HEK293T (cell line): ENCODE data around the gene LEFTY1.

Source experiments
- CTCF ChIA-PET: fragments of 350-600 bp; formaldehyde crosslinking; extraction: SDS; loops from one replicate; lab custom pipeline; 2021; ENCODE audit warnings: antibody characterized with exemption, inconsistent platforms; lab: Yijun Ruan, JAX
- POLR2A ChIA-PET: fragments of 350-600 bp; formaldehyde crosslinking; extraction: SDS; loops from one replicate; lab custom pipeline; 2020; ENCODE audit warnings: antibody characterized with exemption, inconsistent platforms; lab: Yijun Ruan, JAX
- DNase-seq: peaks from one replicate; pipeline ENCODE4 v3.0.0; 2012; ENCODE audit warnings: mixed read lengths; ENCODE audit errors: extremely low spot score
- ARNT ChIP-seq: fragments of 450-650 bp; IDR thresholded peaks from 2 replicates; pipeline ENCODE4 v1.6.1; 2017; ENCODE audit warnings: mild to moderate bottlenecking
- BHLHE40 ChIP-seq: fragments of 450-650 bp; IDR thresholded peaks from 2 replicates; pipeline ENCODE4 v1.6.1; 2016; ENCODE audit warnings: mild to moderate bottlenecking, moderate library complexity, borderline replicate concordance
- CTBP1 ChIP-seq: fragments of 450-650 bp; IDR thresholded peaks from 2 replicates; pipeline ENCODE4 v1.6.1; 2016; ENCODE audit warnings: borderline replicate concordance
- ELF4 ChIP-seq: fragments of 450-650 bp; IDR thresholded peaks from 2 replicates; pipeline ENCODE4 v1.6.1; 2017; ENCODE audit warnings: antibody characterized with exemption
- FOXA1 ChIP-seq: fragments of 450-650 bp; IDR thresholded peaks from 2 replicates; pipeline ENCODE4 v1.6.1; 2016; ENCODE audit warnings: mild to moderate bottlenecking
- FOXK2 ChIP-seq: fragments of 450-650 bp; IDR thresholded peaks from 2 replicates; pipeline ENCODE4 v1.6.1; 2016; ENCODE audit warnings: mild to moderate bottlenecking
- FOXM1 ChIP-seq: fragments of 450-650 bp; IDR thresholded peaks from 2 replicates; pipeline ENCODE4 v1.6.1; 2017; ENCODE audit warnings: mild to moderate bottlenecking, borderline replicate concordance
- HDGF ChIP-seq: fragments of 450-650 bp; IDR thresholded peaks from 2 replicates; pipeline ENCODE4 v1.6.1; 2017; ENCODE audit warnings: antibody characterized with exemption, borderline replicate concordance
- L3MBTL2 ChIP-seq: fragments of 450-650 bp; conservative IDR thresholded peaks from 2 replicates; pipeline ENCODE4 v1.6.1; 2016; ENCODE audit warnings: mild to moderate bottlenecking
- LEF1 ChIP-seq: fragments of 450-650 bp; IDR thresholded peaks from 2 replicates; pipeline ENCODE4 v1.6.1; 2017; ENCODE audit warnings: mild to moderate bottlenecking, borderline replicate concordance
- NFRKB ChIP-seq: fragments of 450-650 bp; IDR thresholded peaks from 2 replicates; pipeline ENCODE4 v1.6.1; 2016; ENCODE audit warnings: mild to moderate bottlenecking, moderate library complexity
- PKNOX1 ChIP-seq: fragments of 450-650 bp; IDR thresholded peaks from 2 replicates; pipeline ENCODE4 v1.6.1; 2016
- SP1 ChIP-seq: fragments of 450-650 bp; IDR thresholded peaks from 2 replicates; pipeline ENCODE4 v1.6.1; 2017
- SUZ12 ChIP-seq: fragments of 450-650 bp; IDR thresholded peaks from 2 replicates; pipeline ENCODE4 v1.6.1; 2016; ENCODE audit warnings: mild to moderate bottlenecking
- TARDBP ChIP-seq: fragments of 450-650 bp; IDR thresholded peaks from 2 replicates; pipeline ENCODE4 v1.6.1; 2016
- ZNF384 ChIP-seq: fragments of 450-650 bp; IDR thresholded peaks from 2 replicates; pipeline ENCODE4 v1.6.1; 2016

The LEFTY1 gene

GRCh38 chr1:225863167-225863566, 25.8 kb downstream of the LEFTY1 start:
- TF ChIP-seq HDGF (no peak), PKNOX1 (no peak), CTBP1 (no peak), FOXK2 (no peak), ELF4 (no peak), LEF1 (no peak), TARDBP (no peak), FOXA1 (no peak), NFRKB (no peak), SUZ12 (no peak), ARNT (no peak), SP1 (no peak), BHLHE40 (no peak), ZNF384 (no peak), L3MBTL2 (no peak), FOXM1 (no peak)
- no peak for DNase-seq
- CTCF ChIA-PET = no interaction called here
- POLR2A ChIA-PET = no interaction called here

DNA sequence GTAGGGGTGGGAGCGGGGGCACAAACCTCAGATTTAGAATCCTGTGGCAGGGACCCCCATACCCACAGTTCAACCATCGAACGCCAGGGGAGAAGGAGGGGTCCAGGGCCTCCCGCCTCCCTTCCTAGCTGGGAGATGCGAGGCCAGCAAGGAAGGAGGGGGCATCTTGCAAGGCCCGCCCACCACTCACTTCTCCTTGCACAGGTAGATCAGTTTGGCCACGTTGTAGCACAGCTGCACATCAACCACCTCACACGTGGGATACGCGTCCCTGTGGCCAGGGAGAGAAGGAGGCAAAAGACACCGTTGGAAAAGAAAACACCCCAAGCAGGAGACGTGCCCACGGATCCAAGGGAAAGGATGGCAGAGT, 26.4 kb downstream of the LEFTY1 start:
- CTCF ChIA-PET = no interaction called here
- POLR2A ChIA-PET = no interaction called here
- DNase-seq = no peak
- TF ChIP-seq HDGF = no peak
- TF ChIP-seq SUZ12 = no peak
- no peak for TF ChIP-seq FOXA1
- TF ChIP-seq ARNT = no peak
- TF ChIP-seq LEF1 = no peak
- TF ChIP-seq ELF4 = no peak
- TF ChIP-seq L3MBTL2 = no peak

DNA sequence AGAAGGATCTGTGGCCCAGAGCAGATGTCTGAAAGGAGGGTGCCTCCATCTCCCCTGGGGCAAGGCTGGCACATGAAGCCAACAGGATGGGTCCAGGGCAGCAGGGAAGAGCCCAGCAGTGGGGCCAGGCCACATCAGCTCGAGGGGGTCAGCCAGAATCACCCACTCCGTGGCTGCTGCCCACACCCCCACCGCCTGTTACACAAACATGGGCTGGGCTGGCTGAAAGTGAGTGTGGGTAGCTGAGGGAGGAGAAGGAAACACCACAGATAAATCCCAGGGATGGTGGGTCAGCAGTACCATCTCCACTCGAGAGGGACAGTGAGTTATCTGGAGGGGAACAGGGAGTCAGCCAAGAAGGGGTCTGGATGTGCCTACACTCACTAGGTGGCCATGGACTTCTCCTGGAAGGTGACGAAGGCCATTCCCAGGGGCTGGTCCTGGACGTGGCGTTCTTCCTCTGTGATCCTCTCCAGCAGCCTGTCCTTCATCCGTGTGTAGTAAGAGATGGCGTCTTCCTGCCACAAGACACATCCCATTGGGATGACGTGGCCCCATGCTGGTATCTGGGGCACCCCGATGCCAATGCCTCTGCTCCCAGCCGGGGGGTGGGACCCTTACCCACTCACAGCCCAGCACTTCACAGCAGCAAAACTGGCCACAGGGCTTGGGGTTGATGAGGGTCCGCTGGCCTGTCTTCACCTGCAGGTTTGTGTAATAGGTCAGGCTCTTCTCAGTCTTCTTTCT, 26.9 kb downstream of the LEFTY1 start:
- DNase-seq = no peak
- TF ChIP-seq NFRKB (no peak), CTBP1 (no peak)
- ChIA-PET POLR2A (interaction anchor here (1.2 to 1.3 kb wide), 2 partner anchors 8 to 20 kb away, joined by 3 read pairs; partner anchors contain the start of gene TMEM63A), CTCF (interaction anchor here (0.5 to 1.1 kb wide), 2 partner anchors 33 to 57 kb away, joined by 4 read pairs; no protein-coding TSS in a partner anchor)

DNA sequence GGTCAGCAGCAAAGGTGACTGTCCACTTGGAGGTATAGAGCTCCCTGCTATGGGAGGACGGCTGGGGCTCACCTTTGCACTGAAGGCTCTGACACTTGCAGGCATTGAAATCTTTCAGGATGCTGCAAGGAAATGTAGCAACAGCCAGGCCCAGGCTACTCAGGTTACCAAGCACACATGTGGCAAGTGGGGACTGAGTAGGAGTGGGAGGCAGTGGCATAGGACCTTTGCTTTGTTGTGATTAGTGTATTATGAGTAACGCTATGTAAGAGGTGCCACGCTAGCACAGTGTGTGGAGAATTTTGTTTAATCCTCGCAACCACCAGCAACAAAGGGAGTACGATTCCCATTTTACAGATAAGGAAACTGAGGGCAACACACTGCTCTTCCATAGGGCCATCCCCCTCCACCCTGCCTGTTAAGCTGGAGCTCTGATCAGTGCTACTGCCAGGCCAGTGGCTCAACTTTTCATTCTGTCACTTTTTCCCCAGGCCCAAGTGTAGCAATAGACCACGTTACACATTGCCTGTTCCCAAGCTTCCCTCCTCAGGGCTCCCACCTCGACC, 28.0 kb downstream of the LEFTY1 start:
- CTCF ChIA-PET = interaction anchor here (0.5 to 1.1 kb wide), 2 partner anchors 34 to 58 kb away, joined by 4 read pairs; no protein-coding TSS in a partner anchor
- TF ChIP-seq LEF1 = no peak
- no peak for TF ChIP-seq ELF4
- no peak for TF ChIP-seq FOXM1
- TF ChIP-seq SP1 = no peak
- no peak for TF ChIP-seq BHLHE40
- TF ChIP-seq L3MBTL2 = no peak
- TF ChIP-seq FOXA1 = no peak
- no peak for TF ChIP-seq ZNF384
- TF ChIP-seq ARNT = no peak
- TF ChIP-seq SUZ12 = no peak
- no peak for TF ChIP-seq HDGF
- no peak for TF ChIP-seq NFRKB
- TF ChIP-seq TARDBP = no peak
- TF ChIP-seq PKNOX1 = no peak
- no peak for TF ChIP-seq FOXK2
- no peak for TF ChIP-seq CTBP1
- no peak for DNase-seq
- POLR2A ChIA-PET = interaction anchor here (1.0 to 1.3 kb wide), 3 partner anchors 9 to 84 kb away, joined by 3 read pairs; partner anchors contain the start of genes SRP9 and TMEM63A

- ChIA-PET CTCF (no interaction called here), POLR2A (interaction anchor here (1.0 to 3.1 kb wide), 2 partner anchors 21 to 83 kb away, joined by 3 to 12 read pairs; partner anchors contain the start of genes SRP9 and TMEM63A)
- DNase-seq = no peak
- TF ChIP-seq LEF1 (no peak), FOXK2 (no peak), BHLHE40 (no peak), FOXA1 (no peak)
These were observed 28.8 kb downstream of the LEFTY1 start for GRCh38 chr1:225860107-225860506.

DNA sequence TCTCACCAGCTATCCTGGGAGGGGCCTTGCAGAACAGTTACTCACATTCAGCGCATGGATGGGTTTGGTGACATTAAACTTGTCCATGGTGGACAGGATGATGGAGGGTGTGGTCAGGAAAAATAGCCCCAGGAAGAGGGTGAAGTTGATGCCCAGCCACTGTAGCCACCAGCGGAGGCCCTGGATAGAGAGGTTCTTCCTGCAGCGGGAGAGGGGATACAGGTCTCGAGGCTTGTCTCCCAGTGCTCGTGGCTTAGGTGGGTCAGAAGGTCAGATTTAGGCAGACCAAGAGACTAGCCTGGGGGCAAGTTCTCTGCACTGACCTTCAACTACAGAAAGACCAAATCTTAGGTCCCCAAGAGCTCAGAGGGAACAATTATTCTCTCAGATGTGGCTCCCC, 29.8 kb downstream of the LEFTY1 start:
- TF ChIP-seq LEF1 = no peak
- TF ChIP-seq SUZ12 = no peak
- TF ChIP-seq FOXK2 = no peak
- no peak for TF ChIP-seq FOXA1
- TF ChIP-seq HDGF = no peak
- no peak for TF ChIP-seq ARNT
- no peak for TF ChIP-seq FOXM1
- no peak for TF ChIP-seq ZNF384
- TF ChIP-seq SP1 = no peak
- no peak for TF ChIP-seq BHLHE40
- TF ChIP-seq TARDBP = no peak
- TF ChIP-seq ELF4 = no peak
- TF ChIP-seq CTBP1 = no peak
- TF ChIP-seq L3MBTL2 = no peak
- no peak for TF ChIP-seq NFRKB
- TF ChIP-seq PKNOX1 = no peak
- POLR2A ChIA-PET = interaction anchor here (3.1 kb wide), 1 partner anchor 22 kb away, joined by 12 read pairs; the partner anchor contains the start of gene TMEM63A
- DNase-seq = no peak
- CTCF ChIA-PET = no interaction called here
